Measurements from ENCODE around the gene TNFRSF1B.

DNA sequence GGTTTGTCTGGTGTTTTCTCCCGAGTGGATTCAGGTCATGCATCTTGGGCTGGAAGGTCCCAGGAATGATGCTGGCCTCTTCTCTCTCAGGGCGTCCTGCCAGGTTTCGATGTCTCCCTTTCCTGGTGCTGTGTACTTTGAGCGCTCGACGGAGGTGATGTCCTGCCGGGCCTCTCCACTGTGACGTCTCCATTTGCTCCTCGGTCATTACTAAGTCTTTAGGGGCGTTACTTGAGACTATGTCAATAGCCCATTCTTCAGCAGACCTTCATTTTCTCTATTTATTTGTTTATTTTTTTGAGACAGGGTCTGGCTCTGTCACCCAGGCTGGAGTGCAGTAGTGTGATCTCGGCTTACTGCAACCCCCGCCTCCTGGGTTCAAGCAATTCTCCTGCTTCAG lies 37.2 kb upstream of the TNFRSF1B start:
- TF ChIP-seq, protein P1, sequence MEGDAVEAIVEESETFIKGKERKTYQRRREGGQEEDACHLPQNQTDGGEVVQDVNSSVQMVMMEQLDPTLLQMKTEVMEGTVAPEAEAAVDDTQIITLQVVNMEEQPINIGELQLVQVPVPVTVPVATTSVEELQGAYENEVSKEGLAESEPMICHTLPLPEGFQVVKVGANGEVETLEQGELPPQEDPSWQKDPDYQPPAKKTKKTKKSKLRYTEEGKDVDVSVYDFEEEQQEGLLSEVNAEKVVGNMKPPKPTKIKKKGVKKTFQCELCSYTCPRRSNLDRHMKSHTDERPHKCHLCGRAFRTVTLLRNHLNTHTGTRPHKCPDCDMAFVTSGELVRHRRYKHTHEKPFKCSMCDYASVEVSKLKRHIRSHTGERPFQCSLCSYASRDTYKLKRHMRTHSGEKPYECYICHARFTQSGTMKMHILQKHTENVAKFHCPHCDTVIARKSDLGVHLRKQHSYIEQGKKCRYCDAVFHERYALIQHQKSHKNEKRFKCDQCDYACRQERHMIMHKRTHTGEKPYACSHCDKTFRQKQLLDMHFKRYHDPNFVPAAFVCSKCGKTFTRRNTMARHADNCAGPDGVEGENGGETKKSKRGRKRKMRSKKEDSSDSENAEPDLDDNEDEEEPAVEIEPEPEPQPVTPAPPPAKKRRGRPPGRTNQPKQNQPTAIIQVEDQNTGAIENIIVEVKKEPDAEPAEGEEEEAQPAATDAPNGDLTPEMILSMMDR (IDR thresholded peaks at IDR 0.05) = no peak
- TF ChIP-seq POLR2A (IDR thresholded peaks at IDR 0.05) = no peak

Data from uterus (tissue), 2 donors.